Cardiac muscle cell (in vitro differentiated cells and primary cell): ENCODE results near the gene SMYD1. TPM values are rescaled to one million over a fixed set of nuclear protein-coding genes. Genes with fewer than 3 reads are reported as not detected.

Experiments used
- DNase-seq, 2 donors: peaks; one replicate each; pipeline versions ENCODE4 v3.0.0 to v3.0.0-alpha.2; 2010 to 2017; ENCODE audit warnings: low read depth in 1 of 2, low spot score in 1 of 2
- H3K27ac ChIP-seq: fragments of 200-600 bp; sonication (generic); 2 replicates; pipeline ENCODE4 v1.5.1; 2016
- H3K27me3 ChIP-seq: fragments of 200-600 bp; sonication (generic); 2 replicates; pipeline ENCODE4 v1.6.0; 2016; ENCODE audit warnings: control low read depth
- H3K36me3 ChIP-seq: fragments of 200-600 bp; sonication (generic); 2 replicates; pipeline ENCODE4 v1.5.1; 2016; ENCODE audit warnings: control low read depth
- H3K4me1 ChIP-seq: fragments of 200-600 bp; sonication (generic); 2 replicates; pipeline ENCODE4 v1.8.1; 2017; ENCODE audit warnings: low read depth, mild to moderate bottlenecking, mixed run types
- H3K4me3 ChIP-seq: fragments of 200-600 bp; sonication (generic); 2 replicates; pipeline ENCODE4 v1.5.1; 2016; ENCODE audit warnings: mild to moderate bottlenecking
- H3K9me3 ChIP-seq: fragments of 200-600 bp; sonication (generic); 2 replicates; pipeline ENCODE4 v1.5.1; 2017; ENCODE audit warnings: low read depth, mild to moderate bottlenecking, control low read depth
- CTCF ChIP-seq: IDR thresholded peaks from 2 replicates; pipeline ENCODE4 v1.5.1; 2012; ENCODE audit warnings: low read depth, mild to moderate bottlenecking, low read length
- polyA plus RNA-seq: library from polyadenylated mRNA; unstranded; fragments of >200 nt; fragmentation: Nextera tagmentation; extraction: Ambion mirVana; gene quantifications from 2 replicates; pipeline ENCODE4 v1.2.1, GENCODE V29; 2016
- total RNA-seq: library from RNA; depleted of rRNA; stranded (reverse); fragments of >200 nt; gene quantifications from 2 replicates; pipeline ENCODE4 v1.2.3, GENCODE V29; 2016

SMYD1 gene
- total and polyA plus RNA-seq, 2 experiments from 2014 or later = 211 to 375 TPM

GRCh38 chr2:88027697-88028389, 39.8 kb upstream of the SMYD1 start:
- Histone ChIP-seq H3K4me3 (no peak overlapping the region), H3K4me1 (no peaks in the 10 kb centered on the region), H3K36me3 (peaks cover 22% of the 10 kb centered on the region), H3K27me3 (no peaks in the 10 kb centered on the region), H3K27ac (peak overlapping the region; percentile 18), H3K9me3 (no peaks in the 10 kb centered on the region)
- no peak for TF ChIP-seq CTCF
- no peak for DNase-seq

- Histone ChIP-seq H3K9me3 (no peaks in the 10 kb centered on the region), H3K36me3 (peaks cover 25% of the 10 kb centered on the region), H3K4me3 (no peak overlapping the region), H3K4me1 (no peaks in the 10 kb centered on the region), H3K27ac (no peak overlapping the region), H3K27me3 (no peaks in the 10 kb centered on the region)
- DNase-seq = no peak
- TF ChIP-seq CTCF = no peak
Measured at GRCh38 chr2:88028931-88029330, 38.7 kb upstream of the SMYD1 start.

GRCh38 chr2:88032070-88032702, 35.4 kb upstream of the SMYD1 start:
- H3K27me3 ChIP-seq = no peaks in the 10 kb centered on the region
- H3K4me3 ChIP-seq = no peak overlapping the region
- no peaks in the 10 kb centered on the region for H3K4me1 ChIP-seq
- no peaks in the 10 kb centered on the region for H3K9me3 ChIP-seq
- H3K36me3 ChIP-seq = peaks cover 38% of the 10 kb centered on the region
- DNase-seq = no peak
- TF ChIP-seq CTCF = no peak
- no peak overlapping the region for H3K27ac ChIP-seq

GRCh38 chr2:88036182-88036581, 31.4 kb upstream of the SMYD1 start:
- H3K27me3 ChIP-seq = no peaks in the 10 kb centered on the region
- H3K4me3 ChIP-seq = no peak overlapping the region
- no peak for TF ChIP-seq CTCF
- H3K4me1 ChIP-seq = no peaks in the 10 kb centered on the region
- DNase-seq = no peak
- peaks cover 26% of the 10 kb centered on the region for H3K36me3 ChIP-seq
- no peak overlapping the region for H3K27ac ChIP-seq
- no peaks in the 10 kb centered on the region for H3K9me3 ChIP-seq

- Histone ChIP-seq H3K27ac (no peak overlapping the region), H3K27me3 (no peaks in the 10 kb centered on the region), H3K4me3 (no peak overlapping the region), H3K4me1 (no peaks in the 10 kb centered on the region), H3K9me3 (no peaks in the 10 kb centered on the region), H3K36me3 (peaks cover 26% of the 10 kb centered on the region)
- no peak for DNase-seq
- TF ChIP-seq CTCF = no peak
Measured at GRCh38 chr2:88036606-88037005, 31.0 kb upstream of the SMYD1 start.
